Loucy (cell line): Measurements from ENCODE around the gene IFNW1.

ENCODE experiments used
- H2AFZ ChIP-seq: fragments of 200-600 bp; sonication (generic); 2 replicates; pipeline ENCODE4 v1.6.0; 2016; ENCODE audit warnings: antibody characterized with exemption, mild to moderate bottlenecking, low read length, moderate library complexity
- H3F3A ChIP-seq: fragments of 200-600 bp; 2 replicates; pipeline ENCODE4 v1.6.0; 2016; ENCODE audit warnings: antibody characterized with exemption, low read depth, mild to moderate bottlenecking
- H3K27me3 ChIP-seq: fragments of 200-600 bp; sonication (generic); 2 replicates; pipeline ENCODE4 v1.6.1; 2014; ENCODE audit warnings: low read length, mild to moderate bottlenecking; ENCODE audit not compliant: insufficient read depth, poor library complexity, severe bottlenecking
- H3K36me3 ChIP-seq: fragments of 200-600 bp; sonication (generic); 2 replicates; pipeline ENCODE4 v1.6.1; 2016; ENCODE audit warnings: low read length; ENCODE audit not compliant: insufficient read depth
- H3K4me1 ChIP-seq: fragments of 200-600 bp; sonication (generic); 2 replicates; pipeline ENCODE4 v1.5.1; 2014; ENCODE audit warnings: low read length, mild to moderate bottlenecking; ENCODE audit not compliant: insufficient read depth, poor library complexity, severe bottlenecking
- H3K4me2 ChIP-seq: fragments of 200-600 bp; sonication (generic); 2 replicates; pipeline ENCODE4 v1.6.0; 2014; ENCODE audit warnings: antibody characterized with exemption, low read length, low read depth, mild to moderate bottlenecking; ENCODE audit not compliant: poor library complexity, severe bottlenecking
- H3K4me3 ChIP-seq: fragments of 200-600 bp; sonication (generic); 2 replicates; pipeline ENCODE4 v1.5.1; 2014; ENCODE audit warnings: low read length, mild to moderate bottlenecking, mixed read lengths; ENCODE audit not compliant: poor library complexity, severe bottlenecking
- H3K79me2 ChIP-seq: fragments of 200-600 bp; sonication (generic); 2 replicates; pipeline ENCODE4 v1.6.1; 2014; ENCODE audit warnings: low read length; ENCODE audit not compliant: insufficient read depth
- H3K9ac ChIP-seq: fragments of 200-600 bp; sonication (generic); 2 replicates; pipeline ENCODE4 v1.6.0; 2014; ENCODE audit warnings: mild to moderate bottlenecking, low read depth, low read length, moderate library complexity; ENCODE audit not compliant: poor library complexity, severe bottlenecking
- H3K9me2 ChIP-seq: fragments of 200-600 bp; sonication (generic); replicated peaks from 2 replicates; pipeline ENCODE4 v1.6.1; 2016; ENCODE audit warnings: low read depth, low read length, mixed read lengths
- H3K9me3 ChIP-seq: fragments of 200-600 bp; sonication (generic); 2 replicates; pipeline ENCODE4 v1.6.1; 2014; ENCODE audit warnings: mild to moderate bottlenecking, antibody characterized with exemption, low read length, low read depth; ENCODE audit not compliant: insufficient read depth
- H4K20me1 ChIP-seq: fragments of 200-600 bp; sonication (generic); 2 replicates; pipeline ENCODE4 v1.6.0; 2014; ENCODE audit warnings: antibody characterized with exemption, low read length, mild to moderate bottlenecking; ENCODE audit not compliant: insufficient read depth, poor library complexity, severe bottlenecking
- CTCF ChIP-seq: fragments of 200-600 bp; sonication (generic); conservative IDR thresholded peaks from 2 replicates; pipeline ENCODE4 v1.5.1; 2014; ENCODE audit warnings: mild to moderate bottlenecking, antibody characterized with exemption, low read length
- EZH2phosphoT487 ChIP-seq: fragments of 200-600 bp; IDR thresholded peaks from 2 replicates; pipeline ENCODE4 v1.6.1; 2018; ENCODE audit warnings: antibody characterized with exemption, mild to moderate bottlenecking, moderate library complexity, borderline replicate concordance

Gene IFNW1

DNA sequence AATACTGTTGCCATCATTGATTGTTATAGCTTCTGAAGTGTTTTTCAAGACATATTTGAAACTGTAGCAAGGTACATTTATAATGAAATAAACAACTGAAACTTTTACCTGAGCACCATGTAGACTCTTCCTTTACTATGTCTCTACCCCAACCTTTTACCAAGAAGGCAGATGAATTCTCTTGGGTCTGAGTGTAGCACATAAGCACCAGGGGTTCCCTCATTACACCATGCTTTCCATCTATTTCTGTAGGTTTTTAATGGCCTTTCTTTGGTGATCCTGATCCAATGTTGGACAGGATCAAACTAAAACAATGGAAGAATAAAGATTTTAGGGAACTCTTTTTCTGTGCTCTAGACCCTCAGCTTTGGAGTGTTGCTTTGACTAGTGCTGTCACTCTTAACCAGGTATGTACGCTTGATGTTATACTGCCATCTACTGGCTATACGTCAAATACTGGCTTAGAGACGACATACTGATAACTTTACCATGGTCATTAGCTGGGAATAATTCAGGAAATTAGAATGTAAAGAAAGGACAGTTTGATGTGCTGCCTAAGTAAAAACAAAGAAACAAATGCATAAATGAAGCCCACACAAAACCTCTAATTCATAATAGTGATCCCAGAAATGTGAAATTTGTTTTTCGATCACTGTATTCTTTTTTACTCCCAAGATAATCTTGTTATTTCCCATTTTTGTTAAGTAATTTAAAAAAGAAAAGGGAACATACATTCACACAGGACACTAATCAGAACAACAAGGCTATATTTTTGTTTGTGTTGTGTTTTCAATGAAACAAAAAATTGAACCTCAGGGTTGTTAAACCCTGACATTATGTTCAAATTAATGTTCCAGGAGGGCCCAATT lies 30.7 kb downstream of the IFNW1 start:
- Histone ChIP-seq H3K27me3 (no peaks in the 10 kb centered on the region), H4K20me1 (no peaks in the 10 kb centered on the region), H3K36me3 (no peaks in the 10 kb centered on the region), H2AFZ (peak overlapping the region; percentile 57; the same call in 1 of the 2 replicates), H3K9ac (no peak overlapping the region), H3K4me3 (no peak overlapping the region), H3K4me1 (peaks cover 5% of the 10 kb centered on the region), H3F3A (no peaks in the 10 kb centered on the region), H3K79me2 (no peaks in the 10 kb centered on the region), H3K9me3 (no peaks in the 10 kb centered on the region), H3K4me2 (no peak overlapping the region), H3K9me2 (no peaks in the 10 kb centered on the region)
- peak; percentile 97 for TF ChIP-seq CTCF
- no peak for TF ChIP-seq EZH2phosphoT487

- Histone ChIP-seq H3K4me1 (peaks cover 13% of the 10 kb centered on the region), H3K4me2 (no peak overlapping the region)
Measured at GRCh38 chr9:21104787-21105186, 36.8 kb downstream of the IFNW1 start.

GRCh38 chr9:21102305-21102704 lies 39.3 kb downstream of the IFNW1 start:
- no peaks in the 10 kb centered on the region for H4K20me1 ChIP-seq
- H3K4me1 ChIP-seq, result peaks cover 19% of the 10 kb centered on the region
- no peaks in the 10 kb centered on the region for H3K79me2 ChIP-seq
- no peaks in the 10 kb centered on the region for H3K9me3 ChIP-seq
- no peaks in the 10 kb centered on the region for H3K27me3 ChIP-seq
- H3K4me3 ChIP-seq, result no peak overlapping the region
- no peaks in the 10 kb centered on the region for H3K36me3 ChIP-seq
- H3K9me2 ChIP-seq, result no peaks in the 10 kb centered on the region
- H3F3A ChIP-seq, result no peaks in the 10 kb centered on the region
- no peak overlapping the region for H3K9ac ChIP-seq
- H2AFZ ChIP-seq, result no peak overlapping the region
- TF ChIP-seq CTCF (no peak), EZH2phosphoT487 (no peak)
- H3K4me2 ChIP-seq, result no peak overlapping the region

More at GRCh38 chr9:21104787-21105186, 36.8 kb downstream of the IFNW1 start:
- Histone ChIP-seq H3K9ac (no peak overlapping the region), H3K79me2 (no peaks in the 10 kb centered on the region), H3F3A (no peaks in the 10 kb centered on the region), H3K36me3 (no peaks in the 10 kb centered on the region), H3K9me3 (no peaks in the 10 kb centered on the region), H3K9me2 (no peaks in the 10 kb centered on the region), H3K27me3 (no peaks in the 10 kb centered on the region), H3K4me3 (no peak overlapping the region), H2AFZ (peak overlapping the region; percentile 9; the same call in 1 of the 2 replicates), H4K20me1 (no peaks in the 10 kb centered on the region)
- TF ChIP-seq CTCF (no peak), EZH2phosphoT487 (no peak)
